GM19438 (cell line): ENCODE results near the gene TMEM47.

Experiments used
- ATAC-seq: cut with Tn5 transposase; IDR thresholded peaks from one replicate; pipeline ENCODE4 v1.9.1; 2021; ENCODE audit warnings: low read depth; ENCODE audit not compliant: unreplicated experiment

The TMEM47 gene

DNA sequence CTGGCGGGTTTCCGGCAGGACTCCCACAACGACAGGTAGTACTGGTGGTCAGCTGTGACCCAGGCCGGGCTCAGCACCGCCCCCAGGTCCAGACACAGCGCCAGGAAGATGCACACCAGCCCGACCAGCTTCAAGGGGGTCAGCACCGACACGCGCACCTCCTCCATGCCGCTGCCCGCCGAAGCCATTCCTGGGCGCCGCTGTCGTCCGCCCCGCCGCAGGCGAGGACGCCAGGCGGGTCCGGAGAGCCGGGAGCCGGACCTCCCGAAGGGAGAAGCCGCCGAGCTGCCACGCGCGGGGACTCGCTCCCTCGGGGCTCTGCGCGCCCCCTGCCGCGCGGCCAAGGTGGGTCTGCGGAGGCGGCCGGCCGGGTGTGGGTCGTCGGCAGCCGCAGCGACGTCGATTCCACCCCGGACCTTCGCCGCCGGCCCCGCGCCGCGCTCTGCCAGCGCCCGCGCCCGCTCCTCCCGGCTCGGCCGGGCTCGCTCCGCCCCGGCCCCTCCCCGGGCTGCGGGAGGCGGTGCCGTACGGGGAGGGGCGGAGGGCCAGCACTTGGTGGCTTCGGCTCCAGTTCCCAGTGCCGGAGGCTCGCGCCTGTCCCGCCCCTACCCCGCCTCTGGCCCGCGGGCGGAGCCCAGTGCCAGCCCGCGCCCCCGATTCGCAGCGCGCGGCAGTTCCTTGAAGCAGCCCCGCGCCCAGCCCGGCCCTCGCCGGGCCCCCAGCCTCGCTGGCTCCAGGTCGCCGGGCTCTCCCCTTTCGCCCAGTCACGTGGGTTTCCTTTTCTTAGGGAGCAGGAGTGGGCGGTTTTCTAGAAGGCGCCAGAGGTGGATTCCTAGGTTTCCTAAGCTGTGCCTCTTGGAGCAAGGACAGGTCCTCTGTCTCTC is at the start of gene TMEM47:
TSS of gene TMEM47 (minus strand) at position 444 of the 884 bp plus-strand sequence. CDS start at position 188, 256 bp downstream.
- no peak for ATAC-seq

DNA sequence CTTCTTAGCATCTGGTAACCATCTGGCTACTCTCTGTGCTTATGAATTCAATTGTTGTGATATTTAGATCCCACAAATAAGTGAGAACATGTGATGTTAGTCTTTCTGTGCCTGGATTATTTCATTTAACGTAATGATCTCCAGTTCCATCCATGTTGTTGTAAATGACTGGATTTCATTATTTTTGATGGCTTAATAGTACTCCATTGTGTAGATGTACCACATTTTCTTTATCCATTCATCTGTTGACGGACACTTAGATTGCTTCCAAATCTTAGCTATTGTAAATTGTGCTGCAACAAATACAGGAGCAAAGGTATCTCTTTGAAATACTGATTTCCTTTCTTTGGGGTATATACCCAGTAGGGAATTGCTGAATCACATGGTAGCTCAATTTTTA is 30.0 kb upstream of the TMEM47 start:
- no peak for ATAC-seq

DNA sequence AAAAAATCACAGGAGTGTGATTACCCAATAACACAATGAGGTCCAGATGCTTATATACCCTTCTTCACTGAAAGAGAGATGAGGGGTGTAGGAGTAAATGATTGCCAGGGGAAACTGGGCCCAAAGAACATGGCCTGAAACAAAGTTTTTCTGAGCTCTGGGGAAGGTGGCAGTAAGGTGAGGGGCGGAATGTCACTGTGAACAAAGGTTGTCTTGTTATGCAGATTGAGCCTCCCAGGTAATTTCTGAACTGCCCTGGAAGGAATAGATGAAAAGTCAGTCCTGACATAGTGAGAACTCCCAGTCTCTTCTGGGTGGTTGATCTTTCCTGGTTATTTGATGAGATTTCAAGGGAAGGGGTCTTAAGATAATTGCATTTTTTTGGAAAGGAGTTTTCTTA is 2.5 kb upstream of the TMEM47 start:
- ATAC-seq, result no peak

DNA sequence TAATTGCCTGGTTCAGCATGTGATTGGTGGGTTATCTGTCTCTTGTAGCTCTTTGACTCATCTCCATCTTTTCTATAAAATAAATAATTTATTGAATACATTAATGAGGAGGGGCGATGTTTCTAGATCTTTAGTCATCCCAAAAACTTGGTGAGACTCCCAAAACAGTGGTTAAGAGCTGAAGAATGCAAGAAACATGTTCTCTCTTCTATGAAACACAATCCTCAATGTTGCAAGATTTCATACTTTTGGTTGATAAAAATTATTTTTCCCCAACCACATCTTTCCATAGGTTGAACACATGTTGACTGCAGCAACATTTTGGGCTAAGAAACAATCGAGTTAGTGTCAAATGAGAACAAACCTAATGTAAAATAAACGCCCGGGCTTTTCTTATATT is 1.2 kb upstream of the TMEM47 start:
- ATAC-seq, result no peak

DNA sequence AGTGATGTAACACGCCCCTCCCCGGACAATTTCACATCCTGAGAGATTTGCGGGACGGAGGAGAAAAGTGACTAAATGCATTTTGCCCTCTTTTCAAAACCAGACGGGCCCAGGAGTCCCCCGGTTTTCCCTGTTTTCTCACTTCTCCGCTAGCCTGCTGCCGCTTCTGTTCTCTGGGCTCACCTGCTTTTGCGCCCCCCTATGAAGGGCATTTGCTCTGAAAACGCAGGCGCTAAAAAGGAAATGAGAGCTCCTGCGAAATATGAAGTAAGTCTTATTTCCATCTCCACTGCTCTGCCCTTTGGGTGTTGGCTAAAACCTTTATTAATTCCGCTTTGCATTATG is 613 bp upstream of the TMEM47 start:
- ATAC-seq, result no peak

DNA sequence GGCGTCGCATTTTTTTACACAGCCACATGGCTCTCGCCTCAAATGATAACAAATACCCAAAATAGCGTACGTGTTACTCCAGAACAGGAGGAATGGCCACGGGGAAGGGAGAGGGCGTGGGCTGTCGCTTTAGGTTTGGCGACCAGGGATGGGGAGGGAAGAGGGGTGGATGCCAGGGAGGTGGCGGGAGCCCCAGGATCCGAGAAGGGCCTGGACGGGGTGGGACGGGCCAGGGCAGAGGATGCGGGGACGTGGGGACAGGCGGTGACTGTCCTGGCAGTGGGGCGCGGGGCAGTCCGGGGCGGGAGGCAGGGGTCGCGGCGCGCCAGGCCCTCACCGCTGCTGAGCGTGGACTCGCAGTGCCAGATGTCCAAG is 631 bp downstream of the TMEM47 start:
- ATAC-seq, result no peak

DNA sequence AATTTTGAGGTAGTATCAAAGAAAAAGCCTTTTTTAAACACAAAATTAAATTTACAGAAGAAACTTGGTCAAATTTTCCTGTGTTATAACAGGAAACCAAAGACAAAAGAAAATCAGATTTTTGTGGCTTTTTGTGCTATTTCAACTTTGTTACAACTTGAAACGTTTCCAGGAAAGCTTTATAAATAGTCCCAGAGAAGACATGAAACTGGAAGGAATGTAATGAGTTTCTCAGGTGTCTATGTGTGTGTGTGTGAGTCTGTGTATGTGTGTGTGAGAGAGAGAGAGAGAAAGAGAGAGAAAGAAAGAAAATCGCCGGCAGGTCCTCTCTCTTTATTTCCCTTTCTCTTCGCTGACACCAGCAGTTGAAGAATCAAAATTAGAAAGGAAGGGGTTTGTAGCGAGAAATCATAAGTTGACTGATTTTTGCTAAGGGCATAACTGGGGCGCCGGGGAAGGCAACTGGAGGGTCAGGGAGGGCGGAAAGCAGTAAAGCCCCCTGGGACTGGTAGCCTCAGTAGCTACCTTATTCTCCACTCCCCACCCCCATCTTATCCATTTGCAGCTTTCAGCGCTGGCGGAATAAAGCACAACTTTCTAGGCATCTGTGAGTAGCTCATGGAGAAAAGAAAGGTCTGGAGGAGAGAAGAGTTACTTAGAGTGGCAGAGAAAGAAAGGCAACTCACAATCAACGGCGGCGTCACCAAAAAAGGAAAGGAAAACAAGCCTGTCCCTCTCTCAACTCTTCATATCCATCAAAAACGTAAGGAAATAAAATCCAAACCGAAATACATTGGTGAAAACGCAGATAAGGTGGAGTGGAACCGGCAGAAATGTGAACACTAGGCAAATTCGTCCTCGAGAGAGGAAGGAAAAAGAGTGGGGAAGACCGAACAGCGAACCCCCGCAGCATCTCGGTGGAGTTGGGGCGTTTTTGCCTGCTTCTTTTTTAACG is 1.3 kb downstream of the TMEM47 start:
- ATAC-seq, result no peak

DNA sequence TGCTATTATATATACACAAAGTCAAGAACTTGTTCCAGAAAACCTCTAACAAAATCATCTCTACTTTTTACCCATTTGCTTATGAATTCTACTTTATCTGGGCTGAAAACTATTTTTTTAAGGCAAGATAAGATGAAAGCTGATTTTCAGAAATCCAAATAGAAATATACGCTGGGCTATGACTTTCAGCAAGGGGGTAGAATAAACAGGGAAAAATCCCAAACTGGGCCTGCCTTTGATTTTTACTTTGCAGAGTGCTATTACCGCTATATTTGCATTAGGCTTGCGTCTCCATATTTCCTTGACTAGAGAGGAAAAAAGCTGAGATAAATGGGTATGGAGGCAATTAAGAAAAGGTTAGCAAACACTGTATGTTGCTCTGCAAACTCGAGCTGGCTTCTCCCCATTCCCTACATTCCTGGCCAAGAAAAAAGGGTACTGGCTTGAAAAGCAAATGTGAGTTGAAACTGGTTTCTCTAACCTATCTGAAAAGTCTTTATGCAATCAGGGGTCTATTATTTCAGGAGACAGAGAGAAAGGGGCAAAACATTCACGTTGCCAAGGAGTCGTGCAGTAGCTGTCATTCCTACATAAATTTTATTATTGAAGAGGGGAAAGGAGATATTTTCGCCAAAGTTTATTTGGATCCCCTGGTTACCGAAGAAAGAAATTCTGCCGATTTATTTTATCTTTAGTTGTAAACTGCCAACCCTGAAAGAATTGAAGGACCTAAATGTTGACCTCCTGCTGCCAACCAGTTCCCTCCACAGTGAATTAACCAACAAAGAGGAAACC is 2.2 kb downstream of the TMEM47 start:
- ATAC-seq, result no peak

DNA sequence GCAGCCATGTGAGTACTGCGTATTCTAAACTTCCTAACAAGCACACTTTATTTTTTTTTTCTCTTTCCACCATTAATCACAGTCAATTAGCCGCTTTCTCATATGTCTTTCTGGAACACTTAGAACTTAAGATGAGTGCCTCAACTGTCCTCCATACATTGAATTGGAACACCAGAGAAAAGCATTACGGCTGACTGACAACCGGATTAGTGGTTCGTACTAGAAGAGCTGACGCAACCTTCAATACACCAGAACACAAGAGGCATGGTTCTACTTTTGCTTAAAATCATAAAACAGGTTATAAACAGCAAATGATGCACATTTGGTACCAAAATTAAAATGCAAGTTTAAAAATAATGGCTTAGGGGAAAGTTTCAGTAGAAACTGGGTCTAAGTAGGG is 3.3 kb downstream of the TMEM47 start:
- no peak for ATAC-seq

DNA sequence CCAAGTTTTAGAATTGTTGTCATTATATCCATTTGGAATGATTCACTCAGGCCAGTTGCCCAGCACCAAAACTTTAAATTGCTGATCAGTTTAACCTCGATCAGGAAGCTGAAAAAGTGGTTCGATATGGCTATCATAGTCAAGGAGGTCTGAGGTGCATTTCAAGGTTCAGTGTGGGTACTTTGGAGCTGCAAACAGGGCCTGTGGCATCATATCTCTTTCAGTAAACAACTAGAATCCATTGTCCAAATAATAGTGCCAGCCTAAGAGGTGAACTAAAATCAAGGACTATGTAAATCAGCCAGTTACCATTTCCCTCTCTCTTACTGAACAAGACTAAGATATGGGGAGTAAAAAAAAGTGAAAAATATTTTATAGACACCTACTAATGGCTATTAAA is 14.2 kb downstream of the TMEM47 start:
- ATAC-seq, result no peak

DNA sequence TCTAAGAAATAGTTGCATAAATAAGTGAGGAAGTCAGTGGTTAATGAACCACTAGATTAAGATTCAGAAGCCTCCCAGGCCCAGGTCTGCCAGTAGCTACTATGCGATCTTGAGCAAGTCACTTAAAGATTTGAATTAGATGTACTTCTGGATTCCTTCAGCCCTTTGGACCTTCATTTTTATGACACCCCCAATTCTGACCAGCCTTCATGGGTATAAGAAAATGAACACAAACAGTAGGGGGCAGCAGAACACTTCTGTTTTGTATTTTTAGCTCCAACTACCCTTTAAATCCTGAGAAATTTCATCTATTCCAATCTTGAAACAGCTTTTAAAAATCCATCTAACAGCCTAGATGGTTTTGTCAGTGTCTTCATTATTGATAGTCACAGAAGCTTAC is 19.0 kb downstream of the TMEM47 start:
- ATAC-seq, result no peak

DNA sequence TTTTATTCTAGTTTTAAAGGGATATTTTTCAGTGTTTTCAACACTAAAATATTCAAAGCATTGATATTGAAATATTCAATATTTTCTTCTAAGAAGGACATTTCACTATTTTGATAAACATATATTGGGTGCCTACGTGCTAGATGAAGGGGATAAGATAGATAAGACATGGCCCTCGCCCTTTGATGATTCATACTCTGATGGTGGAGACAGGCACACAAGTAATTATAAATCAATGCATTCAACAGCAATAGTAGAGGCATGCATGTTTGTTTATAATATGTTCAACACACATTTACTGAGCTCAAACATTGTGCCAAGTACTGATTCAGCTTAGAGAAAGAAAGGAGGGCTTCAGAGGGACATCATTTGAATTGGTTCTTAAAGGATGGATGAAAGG is 22.7 kb downstream of the TMEM47 start:
- ATAC-seq, result no peak

DNA sequence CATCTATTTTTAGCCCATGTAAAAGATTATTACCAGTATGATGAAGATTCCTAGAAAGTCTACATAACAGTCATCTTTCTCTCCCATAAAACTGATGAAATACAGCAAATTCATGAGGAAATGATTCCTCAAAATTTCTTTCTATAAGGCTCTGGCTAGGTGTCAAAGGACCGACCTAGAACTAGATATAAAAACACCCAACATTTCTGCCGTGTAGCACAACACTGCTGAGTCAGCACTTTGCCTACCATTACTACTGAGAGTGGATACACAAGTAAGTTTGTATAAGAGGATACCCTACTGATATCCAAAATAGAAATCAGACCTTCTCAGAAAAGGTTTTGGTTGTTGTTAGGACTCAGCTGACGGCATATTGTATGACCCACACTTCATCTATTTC is 24.7 kb downstream of the TMEM47 start:
- ATAC-seq, result no peak

DNA sequence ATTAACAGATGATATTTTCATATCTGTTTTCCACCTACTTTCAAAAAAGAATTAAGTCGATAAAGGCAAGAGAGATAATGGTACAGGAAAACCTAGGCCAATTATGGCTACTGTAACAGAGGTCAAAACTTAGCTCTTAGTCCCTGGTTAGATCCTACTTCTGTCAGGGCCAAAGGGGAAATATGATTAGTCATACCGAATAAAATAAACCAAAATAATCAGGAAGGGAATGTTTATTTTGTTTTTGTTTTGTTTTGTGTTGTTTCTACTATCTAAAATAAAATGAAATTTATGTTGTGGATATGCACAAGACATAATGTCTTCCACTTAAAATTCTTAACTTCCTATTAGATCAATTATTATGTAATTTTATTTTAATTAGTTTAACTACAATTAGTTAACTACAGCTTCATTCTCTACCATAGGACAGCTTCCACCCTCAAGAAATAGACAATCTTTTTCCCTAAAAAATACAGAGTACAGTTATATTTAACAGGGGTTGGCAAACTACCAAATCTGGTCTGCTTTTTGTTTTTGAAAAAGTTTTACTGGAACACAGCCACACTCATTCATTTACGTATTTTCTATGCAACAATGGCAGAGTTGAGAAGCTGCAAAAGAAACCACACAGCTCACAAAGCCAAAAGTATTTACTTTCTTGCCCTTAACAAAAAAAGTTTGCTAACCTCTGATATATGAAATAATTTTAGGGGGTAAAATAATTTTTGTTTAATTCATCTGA is 25.4 kb downstream of the TMEM47 start:
- ATAC-seq, result no peak

DNA sequence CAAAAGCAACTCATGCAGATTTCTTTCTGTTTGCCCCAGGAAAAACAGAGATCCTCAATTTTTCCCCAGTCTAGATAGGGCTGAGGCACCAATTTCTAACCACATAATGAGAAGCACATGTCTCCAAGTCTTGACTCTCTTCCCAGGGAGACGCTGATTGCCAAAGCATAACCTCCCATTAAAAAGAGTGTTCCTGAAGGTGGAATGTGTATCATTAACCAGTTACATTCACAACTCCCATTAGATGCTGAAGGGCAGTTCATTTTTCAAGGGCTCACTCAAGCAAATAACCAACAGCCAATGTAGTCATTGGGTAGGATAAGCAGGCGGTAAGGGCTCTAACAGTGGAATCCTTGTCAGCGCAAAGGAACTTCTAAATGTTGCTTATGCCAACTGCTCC is 27.5 kb downstream of the TMEM47 start:
- ATAC-seq, result no peak

DNA sequence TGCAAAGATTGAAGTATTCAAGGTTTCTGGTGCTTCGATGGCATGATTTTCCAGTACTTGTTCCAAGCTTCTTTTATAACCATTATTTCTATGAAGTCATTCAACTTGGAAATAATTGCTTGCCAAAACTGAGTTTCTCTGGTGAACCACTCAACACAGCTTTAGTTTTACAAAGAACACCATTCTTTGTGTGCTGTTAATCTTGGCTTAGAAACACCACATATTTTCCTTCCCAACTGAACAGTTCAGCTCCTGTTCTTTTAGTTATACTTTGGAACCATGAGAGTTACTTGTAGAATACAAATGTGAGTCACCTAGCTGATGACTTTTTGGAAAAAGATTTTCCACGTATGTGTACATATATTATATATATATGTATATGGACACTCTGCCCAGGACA is 32.7 kb downstream of the TMEM47 start:
- no peak for ATAC-seq

DNA sequence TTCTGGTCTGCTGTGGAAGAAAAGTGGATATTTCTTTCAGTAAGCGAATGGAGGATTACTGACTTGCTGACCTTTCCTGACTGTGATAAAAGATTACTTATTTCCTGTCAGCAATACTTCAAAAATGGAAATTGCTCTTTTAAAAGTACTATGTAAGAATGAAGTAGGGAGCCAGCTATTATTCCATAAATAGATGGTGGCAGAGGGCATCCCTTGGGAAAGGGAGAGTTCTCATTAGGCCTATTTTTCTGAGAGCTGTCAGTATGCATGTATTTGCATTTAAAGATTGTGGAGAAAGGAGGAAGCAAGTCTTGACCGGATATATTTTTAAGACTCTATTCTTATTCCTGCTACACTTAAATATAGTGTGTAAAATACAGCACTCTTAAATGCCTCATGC is 37.2 kb downstream of the TMEM47 start:
- ATAC-seq, result no peak

DNA sequence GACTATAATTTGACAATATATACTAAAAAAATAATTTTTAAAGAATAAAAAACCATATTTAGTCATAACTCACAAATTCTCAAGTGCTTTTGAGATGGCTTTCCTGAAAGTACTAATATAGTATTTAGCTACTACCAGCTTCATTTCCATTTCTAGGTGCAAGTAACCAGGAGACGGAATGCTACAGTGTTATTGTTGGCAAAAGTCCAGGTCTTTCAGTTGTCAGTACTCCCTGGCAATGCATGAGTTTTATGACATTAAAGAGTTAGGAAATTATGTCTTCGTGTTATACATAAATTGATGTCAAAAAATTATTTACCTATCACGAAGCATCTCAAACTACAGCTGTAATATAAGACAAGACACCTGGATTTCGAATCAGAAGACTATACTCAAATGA is 45.0 kb downstream of the TMEM47 start:
- ATAC-seq, result no peak

DNA sequence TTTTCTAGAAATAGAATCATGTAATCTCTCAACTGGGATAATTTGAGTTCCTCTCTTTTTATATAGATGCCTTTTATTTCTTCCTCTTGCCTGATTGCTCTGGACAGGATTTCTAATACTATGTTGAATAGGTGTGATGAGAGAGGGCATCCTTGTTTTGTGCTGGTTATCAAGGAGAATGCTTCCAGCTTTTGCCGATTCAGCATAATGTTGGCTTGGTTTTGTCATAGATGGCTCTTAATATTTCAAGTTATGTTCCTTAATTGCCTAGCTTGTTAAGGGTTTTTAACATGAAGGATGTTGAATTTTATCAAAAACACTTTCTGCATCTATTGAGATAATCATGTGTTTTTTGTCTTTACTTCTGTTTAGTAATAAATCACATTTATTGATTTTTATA is 58.7 kb downstream of the TMEM47 start:
- ATAC-seq, result no peak

DNA sequence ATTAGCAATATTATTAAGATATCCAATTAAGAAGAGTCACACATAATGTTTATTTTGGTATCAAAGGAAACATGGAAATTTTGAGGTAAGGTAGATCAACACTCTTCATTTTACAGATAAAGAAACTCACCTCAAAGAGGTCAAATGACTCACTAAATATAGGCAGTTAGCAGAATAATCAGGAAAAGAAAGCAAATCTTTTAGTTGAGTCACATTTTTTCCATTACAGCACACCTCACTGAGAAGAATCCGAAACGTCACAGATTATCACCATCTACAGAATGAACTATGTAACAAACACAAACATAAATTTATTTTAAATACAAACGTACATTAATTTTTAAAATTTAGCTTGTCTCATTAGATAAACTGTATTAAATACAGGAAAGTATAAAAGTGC is 70.1 kb downstream of the TMEM47 start:
- ATAC-seq, result no peak
